ENCODE measurements around the gene RHPN2.
"Not testable (repeated sequence)": the region's sequence is repeated elsewhere in the genome, so short reads cannot be mapped to it uniquely, and the experiment has no call there.

Gene RHPN2

GRCh38 chr19:32971012-32971595, 93.6 kb downstream of the RHPN2 start:
- DNase-seq: no peak

GRCh38 chr19:32969549-32969948, 95.1 kb downstream of the RHPN2 start:
- no peak for DNase-seq

DNA sequence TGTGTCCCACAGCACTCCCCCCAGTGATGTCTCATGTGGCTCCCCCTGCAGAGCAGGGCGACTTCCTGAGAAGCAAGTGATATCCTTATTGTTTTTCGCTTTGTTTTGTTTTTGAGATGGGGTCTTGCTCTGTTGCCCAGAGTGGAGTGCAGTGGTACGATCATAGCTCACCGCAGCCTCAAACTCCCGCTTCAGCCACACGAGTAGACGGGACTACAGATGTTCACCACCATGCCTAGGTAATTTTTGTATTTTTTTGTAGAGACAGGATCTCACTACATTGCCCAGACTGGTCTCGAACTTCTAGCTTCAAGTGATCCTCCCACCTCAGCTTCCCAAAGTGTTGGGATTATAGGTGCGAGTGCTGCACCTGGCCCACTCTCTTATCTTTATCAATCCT, 97.9 kb downstream of the RHPN2 start:
- no peak for DNase-seq

DNA sequence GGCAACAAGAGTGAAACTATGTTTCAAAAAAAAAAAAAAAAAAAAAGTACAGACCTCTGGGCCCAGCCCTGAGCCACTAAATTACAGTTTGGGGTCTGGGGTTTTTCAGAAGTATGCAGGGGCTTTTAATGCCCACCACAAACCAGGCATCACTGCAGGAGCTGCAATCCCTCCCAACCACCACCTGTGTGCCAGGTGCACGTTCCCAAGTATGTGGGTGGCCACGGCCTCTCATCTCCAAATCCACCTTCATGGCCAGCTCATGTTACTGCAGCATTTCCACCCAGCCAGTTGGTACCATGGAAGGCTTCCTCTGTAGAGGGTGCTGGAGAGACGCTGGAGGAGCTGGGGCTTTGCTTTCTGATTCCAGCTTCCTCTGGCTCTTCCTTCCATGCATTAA, 119.4 kb downstream of the RHPN2 start:
- DNase-seq: no peak

DNA sequence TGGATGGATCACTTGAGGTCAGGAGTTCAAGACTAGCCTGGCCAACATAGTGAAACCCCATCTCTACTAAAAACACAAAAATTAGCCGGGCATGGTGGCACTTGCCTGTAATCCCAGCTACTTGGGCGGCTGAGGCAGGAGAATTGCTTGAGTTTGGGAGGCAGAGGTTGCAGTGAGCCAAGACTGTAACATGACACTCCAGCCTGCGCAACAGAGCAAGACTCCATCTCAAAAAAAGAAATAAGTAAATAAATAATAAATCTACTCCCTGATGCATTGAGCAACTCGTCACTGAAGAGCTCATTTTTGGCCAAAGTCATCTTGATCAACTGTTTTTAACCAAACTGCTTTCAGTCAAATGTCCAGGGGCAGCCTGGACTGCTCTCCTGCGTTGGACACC, 123.4 kb downstream of the RHPN2 start:
- DNase-seq: not testable (repeated sequence)

DNA sequence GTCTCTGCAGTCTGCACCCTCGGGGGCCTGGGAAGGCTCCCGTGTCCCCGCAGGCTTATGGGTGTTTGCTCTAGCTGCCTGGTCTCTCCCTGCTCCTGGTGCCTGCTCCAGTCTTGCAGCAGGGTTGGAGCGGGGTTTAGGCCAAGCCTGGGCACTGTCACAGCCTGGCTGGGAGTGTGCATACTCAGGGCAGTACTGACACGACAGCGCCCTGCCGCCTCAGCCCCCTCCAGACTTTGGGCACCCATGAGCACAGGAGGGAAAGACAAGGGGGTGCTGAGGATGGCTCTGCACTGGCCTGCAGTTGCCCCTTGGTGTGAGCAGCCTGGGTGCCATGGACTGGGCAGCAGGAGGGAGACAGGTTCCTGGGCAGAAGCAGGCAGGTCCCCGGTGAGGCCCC, 128.6 kb downstream of the RHPN2 start:
- DNase-seq: no peak

DNA sequence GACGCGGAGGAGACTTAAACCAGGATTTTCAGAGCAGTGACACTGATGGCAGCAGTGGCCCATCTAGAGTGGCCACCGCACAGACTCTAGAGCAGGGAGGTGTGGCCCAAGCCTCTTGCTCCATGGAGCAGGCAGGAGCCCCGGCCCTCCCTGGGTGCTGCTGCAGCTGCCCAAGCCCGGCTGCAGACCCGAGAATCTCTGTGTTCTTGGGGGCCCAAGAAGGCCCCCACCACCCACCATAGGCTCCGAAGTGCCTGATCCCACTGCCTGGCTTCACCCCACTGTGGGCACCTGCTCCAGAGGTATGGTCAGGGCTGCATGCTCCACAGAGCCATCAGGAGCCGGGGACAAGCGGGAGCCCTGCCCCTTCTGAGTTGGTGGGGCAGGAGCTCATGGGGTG, 129.1 kb downstream of the RHPN2 start:
- DNase-seq: no peak

DNA sequence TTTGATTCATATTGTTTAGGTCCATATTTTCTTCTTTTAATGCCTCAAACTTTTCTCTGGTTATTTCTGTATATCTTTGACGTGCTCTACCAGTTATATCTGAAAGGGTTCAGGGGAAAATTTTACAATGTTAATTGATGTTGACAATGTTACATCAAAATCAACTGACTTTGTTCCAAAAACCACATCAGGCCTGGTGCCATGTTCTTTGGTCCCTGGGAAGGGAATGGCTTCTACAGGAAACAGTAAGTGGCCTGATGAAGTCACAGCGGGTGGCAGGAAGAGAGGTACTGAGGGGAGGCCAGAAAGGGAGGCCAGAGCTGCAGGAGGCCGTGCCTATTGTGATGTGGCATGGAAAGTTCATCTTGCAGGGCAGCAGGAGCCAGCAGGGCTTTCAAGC, 131.1 kb downstream of the RHPN2 start:
- no peak for DNase-seq

- DNase-seq: no peak
These were observed 134.1 kb downstream of the RHPN2 start for GRCh38 chr19:32930567-32930966.

GRCh38 chr19:32928806-32929205, 135.9 kb downstream of the RHPN2 start:
- no peak for DNase-seq

Measured in NCI-H524 treated with DMSO at 0.1 percent for 48 hours (cell line).